Skeletal muscle tissue (tissue), 4 donors: ENCODE data around the gene ATP8B1. TPM values are rescaled to one million over a fixed set of nuclear protein-coding genes. Genes with fewer than 3 reads are reported as not detected.
"Not testable (repeated sequence)": the region's sequence is repeated elsewhere in the genome, so short reads cannot be mapped to it uniquely, and the experiment has no call there.

Source experiments
- H3K27ac ChIP-seq: one replicate; pipeline ENCODE4 v1.7.0; 2013; ENCODE audit warnings: mild to moderate bottlenecking, low read depth, low read length, inconsistent platforms
- H3K27me3 ChIP-seq, 3 donors: one replicate each; pipeline ENCODE4 v1.7.0; 2013; ENCODE audit warnings: low read length in 3 of 3; ENCODE audit not compliant: control insufficient read depth in 3 of 3, insufficient read depth in 3 of 3
- H3K36me3 ChIP-seq, 3 donors: one replicate each; pipeline ENCODE4 v1.7.0; 2013; ENCODE audit warnings: low read length in 3 of 3; ENCODE audit not compliant: control insufficient read depth in 3 of 3, insufficient read depth in 3 of 3
- H3K4me1 ChIP-seq, 3 donors: one replicate each; pipeline ENCODE4 v1.7.0; 2013; ENCODE audit warnings: low read length in 3 of 3, mild to moderate bottlenecking in 3 of 3; ENCODE audit not compliant: control insufficient read depth in 3 of 3, insufficient read depth in 3 of 3
- H3K4me3 ChIP-seq, 3 donors: one replicate each; pipeline ENCODE4 v1.7.0; 2013; ENCODE audit warnings: low read length in 3 of 3
- H3K9ac ChIP-seq, 3 donors: one replicate each; pipeline ENCODE4 v1.7.0; 2013; ENCODE audit warnings: low read length in 3 of 3, mild to moderate bottlenecking in 3 of 3, moderate library complexity in 2 of 3, low read depth in 1 of 3
- H3K9me3 ChIP-seq, 3 donors: one replicate each; pipeline ENCODE4 v1.7.0; 2013; ENCODE audit warnings: low read length in 3 of 3; ENCODE audit not compliant: control insufficient read depth in 3 of 3
- total RNA-seq: library from RNA; depleted of rRNA; stranded (reverse); fragments of >200 nt; gene quantifications from one replicate; pipeline ENCODE4 v1.2.3, GENCODE V29; 2014
- donor health status: Osteomylitis.

ATP8B1 gene
- total RNA-seq, 1 donor from 2014 or later: 4.7 TPM

GRCh38 chr18:57659460-57660102 lies 143.5 kb downstream of the ATP8B1 start:
- Histone ChIP-seq H3K27ac (no peak overlapping the region), H3K4me1 (no peaks in the 10 kb centered on the region), H3K4me3 (no peak overlapping the region), H3K9ac (no peak overlapping the region), H3K9me3 (peaks cover 0 to 4% (median 0%) of the 10 kb centered on the region in 3 donors), H3K27me3 (no peaks in the 10 kb centered on the region), H3K36me3 (peaks cover 9 to 20% (median 10%) of the 10 kb centered on the region in 3 donors)

DNA sequence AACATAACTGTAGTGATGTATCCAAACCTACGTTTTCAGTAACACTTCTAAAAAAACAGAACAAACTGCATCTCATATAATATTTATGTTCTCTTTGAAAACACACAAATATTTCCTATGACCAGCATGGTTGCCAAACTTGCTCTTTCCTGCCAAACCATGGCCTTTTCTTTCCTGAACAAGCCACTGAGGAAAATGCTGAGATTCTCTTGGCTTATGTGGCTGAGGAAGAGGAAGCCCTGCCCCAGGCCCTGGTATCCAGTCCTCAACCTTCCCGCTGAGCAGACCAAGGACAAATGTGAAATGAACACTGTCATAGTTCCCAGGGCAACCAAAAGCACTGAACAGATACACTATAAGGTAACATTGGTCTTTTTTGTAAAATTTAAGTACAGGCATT lies 145.6 kb downstream of the ATP8B1 start:
- no peak overlapping the region for H3K4me3 ChIP-seq
- no peaks in the 10 kb centered on the region for H3K27me3 ChIP-seq
- H3K4me1 ChIP-seq: no peaks in the 10 kb centered on the region
- no peak overlapping the region for H3K9ac ChIP-seq
- H3K9me3 ChIP-seq: peaks cover 0 to 4% (median 0%) of the 10 kb centered on the region in 3 donors
- peak overlapping the region; percentile 22 for H3K27ac ChIP-seq
- H3K36me3 ChIP-seq: peaks cover 6 to 21% (median 9%) of the 10 kb centered on the region in 3 donors

- no peak overlapping the region for H3K27ac ChIP-seq
- H3K27me3 ChIP-seq: no peaks in the 10 kb centered on the region
- H3K9ac ChIP-seq: no peak overlapping the region
- peaks cover 1 to 17% (median 5%) of the 10 kb centered on the region in 3 donors for H3K36me3 ChIP-seq
- no peak overlapping the region for H3K4me3 ChIP-seq
- peaks cover 0 to 4% (median 0%) of the 10 kb centered on the region in 3 donors for H3K9me3 ChIP-seq
- H3K4me1 ChIP-seq: no peaks in the 10 kb centered on the region
These were observed 147.4 kb downstream of the ATP8B1 start for GRCh38 chr18:57655740-57656139.

- Histone ChIP-seq H3K4me3 (no peak overlapping the region), H3K27me3 (no peaks in the 10 kb centered on the region), H3K4me1 (no peaks in the 10 kb centered on the region), H3K36me3 (peaks cover 3 to 15% (median 6%) of the 10 kb centered on the region in 3 donors), H3K9me3 (peaks cover 0 to 4% (median 0%) of the 10 kb centered on the region in 3 donors), H3K9ac (no peak overlapping the region), H3K27ac (no peak overlapping the region)
These were observed 151.2 kb downstream of the ATP8B1 start for GRCh38 chr18:57651914-57652313.

DNA sequence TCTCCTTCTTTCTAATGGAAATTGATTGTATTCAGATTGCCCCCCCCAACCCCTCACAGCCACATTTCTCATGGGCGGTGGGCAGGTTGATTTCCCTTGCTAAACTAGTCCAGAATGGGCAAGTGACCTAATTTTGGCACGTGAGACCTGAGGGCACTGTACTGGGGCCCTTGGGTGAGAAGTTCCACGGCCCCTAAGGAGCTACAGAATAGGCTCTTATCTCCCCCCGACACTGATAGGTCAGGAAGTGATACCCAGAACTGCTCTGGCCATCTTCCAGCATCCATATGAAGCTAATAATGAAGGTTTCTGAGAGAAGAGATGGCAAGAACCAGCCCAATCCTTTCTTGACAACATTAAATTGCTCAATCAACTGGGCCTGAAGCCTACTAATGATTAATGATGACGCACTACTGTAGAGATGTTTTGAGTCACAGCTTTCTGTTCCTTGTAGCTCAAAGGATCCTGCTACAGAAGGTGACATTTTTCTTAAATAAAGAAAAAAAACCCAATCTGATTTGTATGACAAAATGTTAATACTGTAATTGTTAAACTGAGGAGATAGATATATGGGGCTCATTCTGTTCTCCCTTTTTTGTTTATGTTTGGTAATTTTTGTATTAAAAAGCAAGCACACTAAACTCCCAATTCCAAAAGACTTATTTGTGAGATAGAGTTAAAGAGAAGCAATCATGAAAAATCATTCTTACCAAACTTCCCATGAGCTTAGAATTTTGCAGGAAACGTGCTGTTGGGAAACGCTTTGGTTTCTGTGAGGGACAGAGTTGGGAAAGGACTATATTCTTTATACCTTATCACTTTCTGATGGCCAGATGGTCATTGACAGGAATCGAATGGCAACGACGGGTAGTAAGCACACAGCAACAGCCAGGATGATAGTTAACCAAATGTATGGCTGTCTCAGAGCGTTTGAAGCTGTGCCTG lies 153.3 kb downstream of the ATP8B1 start:
- H3K9me3 ChIP-seq: no peaks in the 10 kb centered on the region
- H3K27me3 ChIP-seq: no peaks in the 10 kb centered on the region
- no peaks in the 10 kb centered on the region for H3K4me1 ChIP-seq
- H3K4me3 ChIP-seq: no peak overlapping the region
- H3K9ac ChIP-seq: no peak overlapping the region
- H3K36me3 ChIP-seq: peaks cover 3 to 7% (median 4%) of the 10 kb centered on the region in 3 donors
- H3K27ac ChIP-seq: no peak overlapping the region

DNA sequence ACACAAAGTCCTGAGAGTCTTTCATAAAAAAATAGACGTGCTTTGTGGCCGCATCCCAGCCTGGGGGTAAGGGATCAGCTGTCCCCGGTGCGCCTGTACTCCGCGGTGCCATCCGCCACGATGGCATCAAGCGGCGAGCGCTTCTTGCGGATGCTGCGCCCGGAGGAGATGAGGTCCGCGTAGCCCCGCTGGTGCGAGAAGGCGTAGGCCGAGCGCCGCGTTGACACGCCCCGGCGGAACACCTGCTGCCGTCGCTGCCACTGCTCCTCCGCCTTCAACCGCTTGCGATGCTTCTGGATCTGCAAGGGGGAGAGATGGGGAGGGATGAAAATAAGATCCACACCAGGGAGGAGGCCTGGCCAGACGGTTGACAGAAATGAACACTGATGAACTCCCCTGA lies 154.7 kb downstream of the ATP8B1 start:
- Histone ChIP-seq H3K9ac (no peak overlapping the region), H3K9me3 (no peaks in the 10 kb centered on the region), H3K27ac (no peak overlapping the region), H3K4me1 (no peaks in the 10 kb centered on the region), H3K36me3 (peaks cover 3 to 4% (median 3%) of the 10 kb centered on the region in 3 donors), H3K27me3 (no peaks in the 10 kb centered on the region), H3K4me3 (no peak overlapping the region)

- Histone ChIP-seq H3K9me3 (no peaks in the 10 kb centered on the region), H3K27me3 (no peaks in the 10 kb centered on the region), H3K4me1 (no peaks in the 10 kb centered on the region), H3K9ac (no peak overlapping the region), H3K4me3 (no peak overlapping the region), H3K36me3 (peaks cover 0 to 4% (median 3%) of the 10 kb centered on the region in 3 donors), H3K27ac (no peak overlapping the region)
These were observed 158.6 kb downstream of the ATP8B1 start for GRCh38 chr18:57644540-57644939.

DNA sequence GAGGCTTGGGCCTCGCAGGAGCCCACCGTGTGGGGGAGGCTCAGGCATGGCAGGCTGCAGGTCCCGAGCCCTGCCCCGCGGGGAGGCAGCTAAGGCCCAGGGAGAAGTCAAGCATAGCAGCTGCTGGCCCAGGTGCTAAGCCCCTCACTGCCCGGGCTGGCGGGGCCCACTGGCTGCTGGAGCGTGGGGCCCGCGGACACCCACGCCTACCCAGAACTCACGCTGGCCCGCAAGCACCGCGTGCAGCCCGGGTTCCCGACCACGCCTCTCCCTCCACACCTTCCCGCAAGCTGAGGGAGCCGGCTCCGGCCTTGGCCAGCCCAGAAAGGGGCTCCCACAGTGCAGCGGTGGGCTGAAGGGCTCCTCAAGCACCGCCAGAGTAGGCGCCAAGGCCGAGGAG lies 159.4 kb downstream of the ATP8B1 start:
- H3K36me3 ChIP-seq, H3K4me1 ChIP-seq, H3K27me3 ChIP-seq, H3K9me3 ChIP-seq, H3K27ac ChIP-seq, H3K9ac ChIP-seq, H3K4me3 ChIP-seq: not testable (repeated sequence)

DNA sequence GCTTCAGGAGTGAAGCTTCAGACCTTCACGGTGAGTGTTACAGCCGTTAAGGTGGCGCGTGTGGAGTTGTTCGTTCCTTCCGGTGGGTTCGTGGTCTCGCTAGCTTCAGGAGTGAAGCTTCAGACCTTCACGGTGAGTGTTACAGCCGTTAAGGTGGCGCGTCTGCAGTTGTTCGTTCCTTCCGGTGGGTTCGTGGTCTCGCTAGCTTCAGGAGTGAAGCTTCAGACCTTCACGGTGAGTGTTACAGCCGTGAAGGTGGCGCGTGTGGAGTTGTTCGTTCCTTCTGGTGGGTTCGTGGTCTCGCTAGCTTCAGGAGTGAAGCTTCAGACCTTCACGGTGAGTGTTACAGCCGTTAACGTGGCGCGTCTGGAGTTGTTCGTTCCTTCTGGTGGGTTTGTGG lies 160.7 kb downstream of the ATP8B1 start:
- H3K36me3 ChIP-seq, H3K27me3 ChIP-seq, H3K9ac ChIP-seq, H3K9me3 ChIP-seq, H3K4me1 ChIP-seq, H3K27ac ChIP-seq, H3K4me3 ChIP-seq: not testable (repeated sequence)

DNA sequence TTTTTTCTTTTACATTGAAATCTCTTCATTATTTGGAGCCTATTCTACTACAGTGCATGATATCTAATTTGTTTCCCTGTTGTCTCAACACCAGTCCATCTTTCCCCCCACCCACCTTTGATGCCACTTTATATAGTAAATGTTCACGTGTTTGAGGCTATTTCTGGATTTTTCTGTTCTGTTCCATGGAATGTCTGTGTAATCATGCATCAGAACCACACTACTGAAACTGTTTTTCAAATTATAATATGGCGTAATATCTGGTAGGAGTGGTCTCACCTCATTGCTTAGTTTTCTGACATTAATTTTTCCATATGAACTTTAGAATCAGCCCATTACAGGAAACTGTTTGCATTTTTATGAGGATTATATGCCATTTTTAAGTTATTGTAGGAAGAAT lies 162.4 kb downstream of the ATP8B1 start:
- no peak overlapping the region for H3K9ac ChIP-seq

More for the DNA sequence above, 162.4 kb downstream of the ATP8B1 start:
- H3K27me3 ChIP-seq: no peaks in the 10 kb centered on the region
- no peak overlapping the region for H3K27ac ChIP-seq
- no peak overlapping the region for H3K4me3 ChIP-seq
- no peaks in the 10 kb centered on the region for H3K4me1 ChIP-seq
- H3K36me3 ChIP-seq: no peaks in the 10 kb centered on the region
- no peaks in the 10 kb centered on the region for H3K9me3 ChIP-seq
